ENCODE measurements around the gene MROH8. TPM values are rescaled to one million over a fixed set of nuclear protein-coding genes. Genes with fewer than 3 reads are reported as not detected.

The MROH8 gene
- total and polyA plus RNA-seq, 2 of the 13 experiments (the other 11 are each of a cell fraction or from before 2014, with no cell fraction given) = 2.6 to 5.5 TPM

- intact Hi-C loops (cut with micrococcal nuclease; ENCODE audit: unreplicated experiment) (no loop called here), in situ Hi-C loops (cut with HindIII; ENCODE audit: extremely low pct_ligation_motif_present, low pct_unique_long_range_greater_than_20kb) (no loop called here)
- Histone ChIP-seq H4K20me1 (ENCODE audit: insufficient read depth, low read length) (no peaks in the 10 kb centered on the region), H3K27me3 (ENCODE audit: control insufficient read depth in 1 of 2, insufficient read depth in 2 of 2, low read length in 2 of 2) (no peaks in the 10 kb centered on the region), H3K4me3 (replicated peaks in 1 of 3; ENCODE audit: insufficient read depth in 1 of 3, low read depth in 2 of 3, low read length in 3 of 3) (no peak overlapping the region), H3K79me2 (ENCODE audit: insufficient read depth, low read length) (no peaks in the 10 kb centered on the region), H3K27ac (ENCODE audit: extremely low read length, insufficient read depth, low read length) (no peak overlapping the region), H3K36me3 (replicated peaks in 1 of 2; ENCODE audit: control insufficient read depth in 1 of 2, insufficient read depth in 2 of 2, low read length in 2 of 2) (peaks cover 78 to 98% of the 10 kb centered on the region in 2 experiments), H3K4me2 (ENCODE audit: low read depth, low read length) (no peak overlapping the region), H3K4me1 (ENCODE audit: insufficient read depth, low read length) (no peaks in the 10 kb centered on the region), H3K9ac (ENCODE audit: insufficient read depth, low read depth, low read length) (no peak overlapping the region), H3K9me3 (ENCODE audit: low read length) (no peaks in the 10 kb centered on the region), H2AFZ (ENCODE audit: low read length) (no peak overlapping the region)
- CTCF ChIA-PET (ENCODE audit: low intra/inter-chr PET ratio, low total read pairs) = no interaction called here
- BruUV-seq (replicated peaks) = no TSS peak
- POLR2A ChIA-PET = no interaction called here
- DNase-seq (ENCODE audit: low spot score) (no peak), FAIRE-seq (no peak), ATAC-seq (no peak)
- WGBS (ENCODE audit: low lambda C conversion rate) = 94% methylated on average over 5 of the region's 5 CpGs
- TF ChIP-seq IKZF1 (IDR thresholded peaks at IDR 0.05) (no peak), ZXDC (CRISPR knock-in tag; IDR thresholded peaks at IDR 0.05) (0 out of 2 replicates have a peak, but pooled peaks have one; percentile 37)
These were observed 49.3 kb upstream of the MROH8 start for GRCh38 chr20:37228656-37229055.

- CTCF ChIA-PET (ENCODE audit: low intra/inter-chr PET ratio, low total read pairs) = no interaction called here
- TF ChIP-seq AGO1 (IDR thresholded peaks at IDR 0.05; ENCODE audit: low read depth, low read length, poor library complexity, severe bottlenecking) (no peak), FOXP4 (CRISPR knock-in tag; IDR thresholded peaks at IDR 0.05) (no peak), ZNF562 (CRISPR knock-in tag; IDR thresholded peaks at IDR 0.05; ENCODE audit: borderline replicate concordance) (no peak), ZNF441 (CRISPR knock-in tag; IDR thresholded peaks at IDR 0.05; ENCODE audit: borderline replicate concordance) (no peak), TOPORS (CRISPR knock-in tag; IDR thresholded peaks at IDR 0.05) (no peak), ATF3 (CRISPR knock-in tag; IDR thresholded peaks at IDR 0.05) (no peak), ZSCAN30 (CRISPR knock-in tag; IDR thresholded peaks at IDR 0.05) (no peak), IKZF1 (IDR thresholded peaks at IDR 0.05) (no peak), ZFY (CRISPR knock-in tag; IDR thresholded peaks at IDR 0.05) (no peak), RFX3 (CRISPR knock-in tag; IDR thresholded peaks at IDR 0.05) (no peak), DBP (CRISPR knock-in tag; IDR thresholded peaks at IDR 0.05; ENCODE audit: not compliant biosample characterization) (no peak)
These were observed 48.7 kb upstream of the MROH8 start for GRCh38 chr20:37228082-37228481.

More at GRCh38 chr20:37228082-37228481, 48.7 kb upstream of the MROH8 start:
- FAIRE-seq = no peak
- Histone ChIP-seq H3K27ac (ENCODE audit: extremely low read length, insufficient read depth, low read length) (no peak overlapping the region), H3K4me3 (replicated peaks in 1 of 3; ENCODE audit: insufficient read depth in 1 of 3, low read depth in 2 of 3, low read length in 3 of 3) (no peak overlapping the region), H2AFZ (ENCODE audit: low read length) (no peak overlapping the region), H3K9ac (ENCODE audit: insufficient read depth, low read depth, low read length) (no peak overlapping the region), H3K27me3 (ENCODE audit: control insufficient read depth in 1 of 2, insufficient read depth in 2 of 2, low read length in 2 of 2) (no peaks in the 10 kb centered on the region), H3K4me1 (ENCODE audit: insufficient read depth, low read length) (no peaks in the 10 kb centered on the region), H3K36me3 (replicated peaks in 1 of 2; ENCODE audit: control insufficient read depth in 1 of 2, insufficient read depth in 2 of 2, low read length in 2 of 2) (peaks cover 79 to 98% of the 10 kb centered on the region in 2 experiments), H4K20me1 (ENCODE audit: insufficient read depth, low read length) (no peaks in the 10 kb centered on the region), H3K9me3 (ENCODE audit: low read length) (no peaks in the 10 kb centered on the region), H3K79me2 (ENCODE audit: insufficient read depth, low read length) (no peaks in the 10 kb centered on the region), H3K4me2 (ENCODE audit: low read depth, low read length) (no peak overlapping the region)
- no peak for DNase-seq (ENCODE audit: low spot score)
- no TSS peak for BruUV-seq (replicated peaks)
- POLR2A ChIA-PET = no interaction called here
- intact Hi-C loops (cut with micrococcal nuclease; ENCODE audit: unreplicated experiment) (no loop called here), in situ Hi-C loops (cut with HindIII; ENCODE audit: extremely low pct_ligation_motif_present, low pct_unique_long_range_greater_than_20kb) (no loop called here)
- WGBS (ENCODE audit: low lambda C conversion rate) = 98% methylated on average over 6 of the region's 6 CpGs
- ATAC-seq = no peak

Data from HepG2 (cell line).